A549 (cell line): ENCODE results near the gene TMPO. TPM values are rescaled to one million over a fixed set of nuclear protein-coding genes. Genes with fewer than 3 reads are reported as not detected.

Experiments
- ATAC-seq, 2 experiments: fragments of 200-7000 bp in 1 of 2; fragments of >200 bp in 1 of 2; cut with Nextera tagmentation in 1 of 2; cut with Tn5 transposase in 1 of 2; 3 replicates each; pipeline versions ENCODE4 v1.8.0 to v1.9.1; 2018 to 2020; ENCODE audit warnings: mild to moderate bottlenecking in 1 of 2, moderate library complexity in 1 of 2
- CTCF ChIA-PET: fragments of 300-600 bp; sonication (Branson Sonifier 250); formaldehyde crosslinking; extraction: SDS; loops from one replicate; lab custom pipeline; 2021; ENCODE audit warnings: antibody characterized with exemption, inconsistent platforms; lab: Yijun Ruan, JAX
- POLR2A ChIA-PET: fragments of 350-600 bp; formaldehyde crosslinking; extraction: SDS; loops from one replicate; lab custom pipeline; 2021; ENCODE audit warnings: antibody characterized with exemption, inconsistent platforms; lab: Yijun Ruan, JAX
- DNase-seq, 2 experiments: peaks; one replicate each; pipeline versions ENCODE4 v3.0.0 to v3.0.0-alpha.2; 2011 to 2016; ENCODE audit warnings: low read depth in 1 of 2, low spot score in 1 of 2
- FAIRE-seq: peaks from 2 replicates; lab custom pipeline; 2011; peaks lifted over from hg19 to GRCh38; lab: Jason Lieb, UNC
- H3K27ac ChIP-seq, 2 experiments: fragments of >200 bp; sonication (Bioruptor Twin); formaldehyde crosslinking; 3 replicates each; pipeline ENCODE4 v1.5.1; 2016 to 2017
- H3K4me1 ChIP-seq: fragments of >200 bp; sonication (Bioruptor Twin); formaldehyde crosslinking; 3 replicates; pipeline ENCODE4 v1.6.1; 2016
- H3K4me2 ChIP-seq: fragments of >200 bp; sonication (Bioruptor Twin); formaldehyde crosslinking; 3 replicates; pipeline ENCODE4 v1.6.1; 2016
- H3K4me3 ChIP-seq: fragments of >200 bp; sonication (Bioruptor Twin); formaldehyde crosslinking; 3 replicates; pipeline ENCODE4 v1.5.1; 2016
- H3K9me3 ChIP-seq: fragments of >200 bp; sonication (Bioruptor Twin); formaldehyde crosslinking; 3 replicates; pipeline ENCODE4 v1.6.1; 2016
- CBX8 ChIP-seq: fragments of 200-600 bp; sonication (generic); IDR thresholded peaks from 2 replicates; pipeline ENCODE4 v1.6.1; 2016
- CEBPB ChIP-seq, 2 experiments: fragments of >200 bp in 1 of 2; sonication (Bioruptor Twin) in 1 of 2; formaldehyde crosslinking in 1 of 2; IDR thresholded peaks; 2 replicates each; pipeline ENCODE4 v1.6.1; 2012 to 2016
- CHD4 ChIP-seq: fragments of 200-600 bp; sonication (generic); IDR thresholded peaks from 2 replicates; pipeline ENCODE4 v1.6.1; 2016; ENCODE audit warnings: antibody characterized with exemption, mild to moderate bottlenecking, borderline replicate concordance
- ESRRA ChIP-seq: fragments of 150-350 bp; IDR thresholded peaks from 2 replicates; pipeline ENCODE4 v1.6.1; 2014; ENCODE audit warnings: mild to moderate bottlenecking, low read length, borderline replicate concordance
- FOXS1 ChIP-seq: fragments of 250-450 bp; sonication (Bioruptor Pico); IDR thresholded peaks from 2 replicates; pipeline ENCODE4 v1.5.0; 2020; ENCODE audit warnings: mild to moderate bottlenecking, moderate library complexity
- HOXB13 ChIP-seq: fragments of 250-450 bp; sonication (Bioruptor Pico); IDR thresholded peaks from 2 replicates; pipeline ENCODE4 v1.5.0; 2020; ENCODE audit warnings: low read depth, mild to moderate bottlenecking, moderate library complexity
- HOXB5 ChIP-seq: fragments of 250-450 bp; sonication (Bioruptor Pico); IDR thresholded peaks from 2 replicates; pipeline ENCODE4 v1.5.0; 2020; ENCODE audit warnings: mild to moderate bottlenecking, moderate library complexity
- KDM1A ChIP-seq: fragments of 200-600 bp; sonication (generic); IDR thresholded peaks from 2 replicates; pipeline ENCODE4 v1.6.1; 2016; ENCODE audit warnings: low read depth, mild to moderate bottlenecking
- MAFK ChIP-seq: fragments of 450-650 bp; IDR thresholded peaks from 2 replicates; pipeline ENCODE4 v1.6.1; 2014; ENCODE audit not compliant: partially characterized antibody
- MAZ ChIP-seq: fragments of 150-350 bp; IDR thresholded peaks from 2 replicates; pipeline ENCODE4 v1.6.1; 2014; ENCODE audit warnings: antibody characterized with exemption, low read depth, low read length, borderline replicate concordance
- NPAS2 ChIP-seq: fragments of 250-450 bp; sonication (Bioruptor Pico); IDR thresholded peaks from 2 replicates; pipeline ENCODE4 v1.8.0; 2022; ENCODE audit warnings: mild to moderate bottlenecking, moderate library complexity, borderline replicate concordance
- NR3C1 ChIP-seq: fragments of >200 bp; sonication (Bioruptor Twin); formaldehyde crosslinking; IDR thresholded peaks from 3 replicates; pipeline ENCODE4 v1.6.1; 2017
- PHF8 ChIP-seq: fragments of 200-600 bp; sonication (generic); IDR thresholded peaks from 2 replicates; pipeline ENCODE4 v1.6.1; 2016; ENCODE audit warnings: low read depth, mild to moderate bottlenecking, antibody characterized with exemption, moderate library complexity, borderline replicate concordance
- POLR2A ChIP-seq: IDR thresholded peaks from 2 replicates; pipeline ENCODE4 v1.6.1; 2012; ENCODE audit warnings: mild to moderate bottlenecking, low read length
- POLR2AphosphoS2 ChIP-seq: conservative IDR thresholded peaks from 2 replicates; pipeline ENCODE4 v1.6.1; 2012; ENCODE audit warnings: low read length, improper control_type of control experiment, inconsistent platforms
- RAD21 ChIP-seq, 2 experiments: fragments of >200 bp in 1 of 2; sonication (Bioruptor Twin) in 1 of 2; formaldehyde crosslinking in 1 of 2; IDR thresholded peaks in 1 of 2; conservative IDR thresholded peaks in 1 of 2; 2 replicates in 1 of 2; 3 replicates in 1 of 2; pipeline ENCODE4 v1.6.1; 2012 to 2018; ENCODE audit warnings: inconsistent platforms in 1 of 2
- RCOR1 ChIP-seq: fragments of 150-350 bp; IDR thresholded peaks from 2 replicates; pipeline ENCODE4 v1.6.1; 2014; ENCODE audit warnings: antibody characterized with exemption, low read length, low read depth
- RFX5 ChIP-seq: fragments of 450-650 bp; IDR thresholded peaks from 2 replicates; pipeline ENCODE4 v1.7.1; 2014; ENCODE audit warnings: antibody characterized with exemption, mild to moderate bottlenecking, moderate library complexity
- RNF2 ChIP-seq: fragments of 200-600 bp; sonication (generic); IDR thresholded peaks from 2 replicates; pipeline ENCODE4 v1.6.1; 2016; ENCODE audit warnings: low read depth, mild to moderate bottlenecking, antibody characterized with exemption, moderate library complexity, borderline replicate concordance
- SMC3 ChIP-seq: fragments of >200 bp; sonication (Bioruptor Twin); formaldehyde crosslinking; IDR thresholded peaks from 3 replicates; pipeline ENCODE4 v1.6.1; 2018; ENCODE audit warnings: inconsistent platforms
- TFCP2L1 ChIP-seq: fragments of 250-450 bp; sonication (Bioruptor Pico); IDR thresholded peaks from 2 replicates; pipeline ENCODE4 v1.5.0; 2021; ENCODE audit warnings: mild to moderate bottlenecking
- USF2 ChIP-seq: fragments of 450-650 bp; IDR thresholded peaks from 2 replicates; pipeline ENCODE4 v1.6.1; 2014; ENCODE audit warnings: antibody characterized with exemption
- ZFP36 ChIP-seq: fragments of 450-650 bp; IDR thresholded peaks from 2 replicates; pipeline ENCODE4 v1.6.1; 2014; ENCODE audit warnings: borderline replicate concordance; ENCODE audit not compliant: partially characterized antibody
- WGBS: methylation state at CpG from one replicate; pipeline ENCODE4 v1.1.6; 2017; ENCODE audit errors: missing lambda C conversion rate; 5-methylcytosine and 5-hydroxymethylcytosine counted together
- polyA plus RNA-seq, 4 experiments: library from polyadenylated mRNA; depleted of rRNA in 3 of 4; stranded (reverse); fragments of >200 nt; fragmentation: RNase III in 1 of 4; extraction: RNeasy Plus Mini Kit Qiagen cat#74134 plus additional on column Dnase treatment in 1 of 4; gene quantifications; 2 replicates in 3 of 4; 3 replicates in 1 of 4; pipeline ENCODE4 v1.2.3, GENCODE V29; 2011 to 2017
- TF ChIP-seq, protein P1 (sequence below): fragments of >200 bp; sonication (Bioruptor Twin); formaldehyde crosslinking; IDR thresholded peaks from 3 replicates; pipeline ENCODE4 v1.5.1; 2016
- TF ChIP-seq, protein P2 (sequence below): IDR thresholded peaks from 2 replicates; pipeline ENCODE4 v1.6.1; 2012
- TF ChIP-seq, protein P3 (sequence below): fragments of 150-350 bp; IDR thresholded peaks from 2 replicates; pipeline ENCODE4 v1.6.1; 2014; ENCODE audit warnings: low read depth, mild to moderate bottlenecking, low read length
- TF ChIP-seq, protein P4 (sequence below): IDR thresholded peaks from 2 replicates; pipeline ENCODE4 v1.6.1; 2012; ENCODE audit warnings: low read depth, borderline replicate concordance

Gene TMPO
- polyA plus RNA-seq, 2 of the 4 experiments (the other 2 are of a cell fraction) = 100 to 169 TPM

GRCh38 chr12:98582093-98582492 lies 66.7 kb downstream of the TMPO start:
- WGBS = 57% methylated on average over 6 of the region's 6 CpGs
- ChIA-PET POLR2A (interaction anchor here (1.2 kb wide), 1 partner anchor 11 kb away, joined by 5 read pairs; the partner anchor contains the start of gene SLC25A3), CTCF (interaction anchor here (4.8 kb wide), 1 partner anchor 15 kb away, joined by 25 read pairs; no protein-coding TSS in a partner anchor)
- Histone ChIP-seq H3K27ac (no peak overlapping the region), H3K4me3 (no peak overlapping the region), H3K4me2 (no peak overlapping the region), H3K9me3 (no peaks in the 10 kb centered on the region), H3K4me1 (peaks cover 8% of the 10 kb centered on the region; the same call in 2 of the 3 replicates)
- ATAC-seq (no peak), FAIRE-seq (no peak), DNase-seq (no peak)
- TF ChIP-seq POLR2A (no peak), RNF2 (no peak), KDM1A (no peak), CEBPB (IDR thresholded peaks at IDR 0.05) (no peak), ZFP36 (no peak), MAFK (no peak), HOXB5 (CRISPR knock-in tag) (no peak), CBX8 (no peak), MAZ (no peak), HOXB13 (CRISPR knock-in tag) (no peak), ESRRA (no peak), TFCP2L1 (no peak), SMC3 (no peak), NR3C1 (no peak), CHD4 (no peak), RFX5 (no peak), FOXS1 (CRISPR knock-in tag) (no peak), NPAS2 (CRISPR knock-in tag) (no peak)
- TF ChIP-seq, protein P1, sequence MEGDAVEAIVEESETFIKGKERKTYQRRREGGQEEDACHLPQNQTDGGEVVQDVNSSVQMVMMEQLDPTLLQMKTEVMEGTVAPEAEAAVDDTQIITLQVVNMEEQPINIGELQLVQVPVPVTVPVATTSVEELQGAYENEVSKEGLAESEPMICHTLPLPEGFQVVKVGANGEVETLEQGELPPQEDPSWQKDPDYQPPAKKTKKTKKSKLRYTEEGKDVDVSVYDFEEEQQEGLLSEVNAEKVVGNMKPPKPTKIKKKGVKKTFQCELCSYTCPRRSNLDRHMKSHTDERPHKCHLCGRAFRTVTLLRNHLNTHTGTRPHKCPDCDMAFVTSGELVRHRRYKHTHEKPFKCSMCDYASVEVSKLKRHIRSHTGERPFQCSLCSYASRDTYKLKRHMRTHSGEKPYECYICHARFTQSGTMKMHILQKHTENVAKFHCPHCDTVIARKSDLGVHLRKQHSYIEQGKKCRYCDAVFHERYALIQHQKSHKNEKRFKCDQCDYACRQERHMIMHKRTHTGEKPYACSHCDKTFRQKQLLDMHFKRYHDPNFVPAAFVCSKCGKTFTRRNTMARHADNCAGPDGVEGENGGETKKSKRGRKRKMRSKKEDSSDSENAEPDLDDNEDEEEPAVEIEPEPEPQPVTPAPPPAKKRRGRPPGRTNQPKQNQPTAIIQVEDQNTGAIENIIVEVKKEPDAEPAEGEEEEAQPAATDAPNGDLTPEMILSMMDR = no peak
- TF ChIP-seq, protein P2, sequence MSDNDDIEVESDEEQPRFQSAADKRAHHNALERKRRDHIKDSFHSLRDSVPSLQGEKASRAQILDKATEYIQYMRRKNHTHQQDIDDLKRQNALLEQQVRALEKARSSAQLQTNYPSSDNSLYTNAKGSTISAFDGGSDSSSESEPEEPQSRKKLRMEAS = no peak
- TF ChIP-seq, all 56 proteins: peak for 0

- ATAC-seq = no peak; a peak in 2 of 6 replicates
Observed at GRCh38 chr12:98587084-98587483, 71.7 kb downstream of the TMPO start.

More at GRCh38 chr12:98587084-98587483, 71.7 kb downstream of the TMPO start:
- CTCF ChIA-PET = interaction anchor here (0.7 to 2.2 kb wide), 6 partner anchors 12 to 170 kb away, joined by 3 to 9 read pairs (median 6); no protein-coding TSS in a partner anchor
- no peak overlapping the region for H3K4me3 ChIP-seq
- H3K4me1 ChIP-seq = no peaks in the 10 kb centered on the region
- DNase-seq = no peak
- no peak overlapping the region for H3K4me2 ChIP-seq
- FAIRE-seq = no peak
- no peaks in the 10 kb centered on the region for H3K9me3 ChIP-seq
- 84% methylated on average over 5 of the region's 5 CpGs for WGBS
- no peak overlapping the region for H3K27ac ChIP-seq
- POLR2A ChIA-PET = no interaction called here
- TF ChIP-seq MAFK = no peak
- TF ChIP-seq PHF8 = no peak
- no peak for TF ChIP-seq ESRRA
- TF ChIP-seq, protein P3, sequence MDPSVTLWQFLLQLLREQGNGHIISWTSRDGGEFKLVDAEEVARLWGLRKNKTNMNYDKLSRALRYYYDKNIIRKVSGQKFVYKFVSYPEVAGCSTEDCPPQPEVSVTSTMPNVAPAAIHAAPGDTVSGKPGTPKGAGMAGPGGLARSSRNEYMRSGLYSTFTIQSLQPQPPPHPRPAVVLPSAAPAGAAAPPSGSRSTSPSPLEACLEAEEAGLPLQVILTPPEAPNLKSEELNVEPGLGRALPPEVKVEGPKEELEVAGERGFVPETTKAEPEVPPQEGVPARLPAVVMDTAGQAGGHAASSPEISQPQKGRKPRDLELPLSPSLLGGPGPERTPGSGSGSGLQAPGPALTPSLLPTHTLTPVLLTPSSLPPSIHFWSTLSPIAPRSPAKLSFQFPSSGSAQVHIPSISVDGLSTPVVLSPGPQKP = no peak
- no peak for TF ChIP-seq RAD21 (conservative IDR thresholded peaks at IDR 0.05 in 1 of 2, IDR thresholded peaks at IDR 0.05 in 1 of 2)
- no peak for TF ChIP-seq USF2
- no peak for TF ChIP-seq KDM1A
- no peak for TF ChIP-seq RCOR1
- TF ChIP-seq CBX8 = no peak
- no peak for TF ChIP-seq CHD4
- TF ChIP-seq, protein P4, sequence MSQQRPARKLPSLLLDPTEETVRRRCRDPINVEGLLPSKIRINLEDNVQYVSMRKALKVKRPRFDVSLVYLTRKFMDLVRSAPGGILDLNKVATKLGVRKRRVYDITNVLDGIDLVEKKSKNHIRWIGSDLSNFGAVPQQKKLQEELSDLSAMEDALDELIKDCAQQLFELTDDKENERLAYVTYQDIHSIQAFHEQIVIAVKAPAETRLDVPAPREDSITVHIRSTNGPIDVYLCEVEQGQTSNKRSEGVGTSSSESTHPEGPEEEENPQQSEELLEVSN = no peak
- no peak for TF ChIP-seq HOXB13 (CRISPR knock-in tag)
- TF ChIP-seq HOXB5 (CRISPR knock-in tag) = no peak
- no peak for TF ChIP-seq MAZ
- no peak for TF ChIP-seq RFX5
- TF ChIP-seq POLR2A = no peak
- TF ChIP-seq POLR2AphosphoS2 = no peak
- TF ChIP-seq NPAS2 (CRISPR knock-in tag) = no peak
- TF ChIP-seq, protein P2 = no peak
- TF ChIP-seq, all 56 proteins: peak for 0
